Measurements from ENCODE around the gene ISLR2.

Gene ISLR2

GRCh38 chr15:74176262-74177214 lies 46.2 kb downstream of the ISLR2 start:
- DNase-seq (ENCODE audit: low spot score) = no peak

- DNase-seq (ENCODE audit: low spot score) = no peak
Measured at GRCh38 chr15:74178326-74179100, 48.1 kb downstream of the ISLR2 start.

- no peak for DNase-seq (ENCODE audit: low spot score)
Measured at GRCh38 chr15:74179101-74179841, 48.9 kb downstream of the ISLR2 start.

- DNase-seq (ENCODE audit: low spot score) = no peak
Measured at GRCh38 chr15:74179983-74180880, 49.8 kb downstream of the ISLR2 start.

- no peak for DNase-seq (ENCODE audit: low spot score)
Measured at GRCh38 chr15:74180881-74181602, 50.7 kb downstream of the ISLR2 start.

- no peak for DNase-seq (ENCODE audit: low spot score)
Measured at GRCh38 chr15:74182131-74182530, 51.7 kb downstream of the ISLR2 start.

GRCh38 chr15:74184582-74185091 lies 54.3 kb downstream of the ISLR2 start:
- no peak for DNase-seq (ENCODE audit: low spot score)

GRCh38 chr15:74185710-74186348 lies 55.4 kb downstream of the ISLR2 start:
- no peak for DNase-seq (ENCODE audit: low spot score)
